ENCODE results near the gene ITGB4.

The ITGB4 gene

DNA sequence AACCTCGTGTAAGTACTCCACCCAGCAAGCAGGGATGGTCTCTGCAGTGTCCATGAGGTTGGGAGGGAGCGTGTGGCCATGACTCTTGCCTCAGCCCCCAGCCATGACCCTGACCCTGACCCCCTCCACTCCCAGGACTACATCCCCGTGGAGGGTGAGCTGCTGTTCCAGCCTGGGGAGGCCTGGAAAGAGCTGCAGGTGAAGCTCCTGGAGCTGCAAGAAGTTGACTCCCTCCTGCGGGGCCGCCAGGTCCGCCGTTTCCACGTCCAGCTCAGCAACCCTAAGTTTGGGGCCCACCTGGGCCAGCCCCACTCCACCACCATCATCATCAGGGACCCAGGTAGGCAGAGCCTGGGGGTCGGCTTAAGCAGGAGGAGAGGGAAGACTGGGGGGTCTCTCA lies 27.4 kb downstream of the ITGB4 start:
- no peak for DNase-seq (ENCODE audit: extremely low read depth, low read depth)
- TF ChIP-seq, protein P1, sequence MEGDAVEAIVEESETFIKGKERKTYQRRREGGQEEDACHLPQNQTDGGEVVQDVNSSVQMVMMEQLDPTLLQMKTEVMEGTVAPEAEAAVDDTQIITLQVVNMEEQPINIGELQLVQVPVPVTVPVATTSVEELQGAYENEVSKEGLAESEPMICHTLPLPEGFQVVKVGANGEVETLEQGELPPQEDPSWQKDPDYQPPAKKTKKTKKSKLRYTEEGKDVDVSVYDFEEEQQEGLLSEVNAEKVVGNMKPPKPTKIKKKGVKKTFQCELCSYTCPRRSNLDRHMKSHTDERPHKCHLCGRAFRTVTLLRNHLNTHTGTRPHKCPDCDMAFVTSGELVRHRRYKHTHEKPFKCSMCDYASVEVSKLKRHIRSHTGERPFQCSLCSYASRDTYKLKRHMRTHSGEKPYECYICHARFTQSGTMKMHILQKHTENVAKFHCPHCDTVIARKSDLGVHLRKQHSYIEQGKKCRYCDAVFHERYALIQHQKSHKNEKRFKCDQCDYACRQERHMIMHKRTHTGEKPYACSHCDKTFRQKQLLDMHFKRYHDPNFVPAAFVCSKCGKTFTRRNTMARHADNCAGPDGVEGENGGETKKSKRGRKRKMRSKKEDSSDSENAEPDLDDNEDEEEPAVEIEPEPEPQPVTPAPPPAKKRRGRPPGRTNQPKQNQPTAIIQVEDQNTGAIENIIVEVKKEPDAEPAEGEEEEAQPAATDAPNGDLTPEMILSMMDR (IDR thresholded peaks at IDR 0.05; ENCODE audit: low read depth, low read length) = no peak

DNA sequence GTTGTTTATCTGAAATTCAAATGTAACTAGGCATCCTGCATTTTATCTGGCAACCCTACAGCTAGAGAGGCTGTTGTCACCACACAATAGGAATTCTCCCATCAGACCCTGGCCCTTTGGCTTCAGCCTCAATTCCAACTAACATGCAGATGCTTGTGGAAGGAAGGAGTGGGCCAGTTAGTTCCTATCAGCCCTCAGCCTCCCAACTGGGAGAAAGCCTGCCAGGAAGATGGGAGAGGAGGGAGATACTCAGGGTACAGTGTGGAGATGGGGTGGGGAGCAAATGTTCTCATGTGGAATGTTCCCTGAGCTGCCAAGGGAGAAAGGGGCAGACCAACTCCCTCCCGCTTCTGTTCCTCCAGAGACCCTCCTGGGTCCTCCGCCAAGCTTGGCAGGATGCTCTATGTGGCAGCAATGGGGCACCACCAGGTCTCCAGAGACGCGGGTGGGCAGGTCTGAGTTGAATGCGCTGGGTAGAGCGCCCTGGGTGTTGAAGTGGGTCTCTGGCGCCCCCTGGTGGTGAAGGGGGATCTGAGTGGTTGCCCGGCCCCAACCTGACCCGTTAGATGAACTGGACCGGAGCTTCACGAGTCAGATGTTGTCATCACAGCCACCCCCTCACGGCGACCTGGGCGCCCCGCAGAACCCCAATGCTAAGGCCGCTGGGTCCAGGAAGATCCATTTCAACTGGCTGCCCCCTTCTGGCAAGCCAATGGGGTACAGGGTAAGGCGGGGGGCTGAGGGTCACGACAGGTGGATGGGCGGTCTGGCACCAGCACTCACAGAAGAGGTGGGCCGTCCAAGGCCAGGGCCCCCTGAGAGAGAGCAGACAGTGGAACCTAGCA lies 28.5 kb downstream of the ITGB4 start:
- no peak for DNase-seq (ENCODE audit: extremely low read depth, low read depth)
- TF ChIP-seq, protein P1 (IDR thresholded peaks at IDR 0.05; ENCODE audit: low read depth, low read length) = peak; percentile 81

DNA sequence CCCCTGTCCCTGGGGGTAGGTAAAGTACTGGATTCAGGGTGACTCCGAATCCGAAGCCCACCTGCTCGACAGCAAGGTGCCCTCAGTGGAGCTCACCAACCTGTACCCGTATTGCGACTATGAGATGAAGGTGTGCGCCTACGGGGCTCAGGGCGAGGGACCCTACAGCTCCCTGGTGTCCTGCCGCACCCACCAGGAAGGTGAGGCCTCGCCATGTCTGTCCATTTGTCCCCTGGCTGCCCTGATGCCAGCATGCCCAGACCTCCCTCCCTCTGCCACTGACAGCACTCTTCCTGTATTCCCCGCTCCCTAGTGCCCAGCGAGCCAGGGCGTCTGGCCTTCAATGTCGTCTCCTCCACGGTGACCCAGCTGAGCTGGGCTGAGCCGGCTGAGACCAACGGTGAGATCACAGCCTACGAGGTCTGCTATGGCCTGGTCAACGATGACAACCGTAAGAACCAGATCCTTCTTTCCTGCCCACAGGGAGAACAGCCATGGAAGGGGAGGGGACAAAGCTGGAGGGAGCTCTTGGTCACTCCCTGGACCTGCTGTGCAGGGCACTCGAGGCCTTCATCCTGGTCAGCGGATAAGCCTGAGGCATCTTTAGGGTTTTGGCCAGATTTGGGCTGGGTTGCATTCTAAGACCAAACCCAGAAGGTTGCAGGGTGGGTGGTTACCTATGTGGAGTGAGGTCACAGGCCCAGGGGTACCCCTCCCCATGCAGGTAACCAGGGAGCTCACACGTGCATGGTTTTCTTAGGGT lies 29.6 kb downstream of the ITGB4 start:
- TF ChIP-seq, protein P1 (IDR thresholded peaks at IDR 0.05; ENCODE audit: low read depth, low read length) = no peak
- DNase-seq (ENCODE audit: extremely low read depth, low read depth) = no peak

DNA sequence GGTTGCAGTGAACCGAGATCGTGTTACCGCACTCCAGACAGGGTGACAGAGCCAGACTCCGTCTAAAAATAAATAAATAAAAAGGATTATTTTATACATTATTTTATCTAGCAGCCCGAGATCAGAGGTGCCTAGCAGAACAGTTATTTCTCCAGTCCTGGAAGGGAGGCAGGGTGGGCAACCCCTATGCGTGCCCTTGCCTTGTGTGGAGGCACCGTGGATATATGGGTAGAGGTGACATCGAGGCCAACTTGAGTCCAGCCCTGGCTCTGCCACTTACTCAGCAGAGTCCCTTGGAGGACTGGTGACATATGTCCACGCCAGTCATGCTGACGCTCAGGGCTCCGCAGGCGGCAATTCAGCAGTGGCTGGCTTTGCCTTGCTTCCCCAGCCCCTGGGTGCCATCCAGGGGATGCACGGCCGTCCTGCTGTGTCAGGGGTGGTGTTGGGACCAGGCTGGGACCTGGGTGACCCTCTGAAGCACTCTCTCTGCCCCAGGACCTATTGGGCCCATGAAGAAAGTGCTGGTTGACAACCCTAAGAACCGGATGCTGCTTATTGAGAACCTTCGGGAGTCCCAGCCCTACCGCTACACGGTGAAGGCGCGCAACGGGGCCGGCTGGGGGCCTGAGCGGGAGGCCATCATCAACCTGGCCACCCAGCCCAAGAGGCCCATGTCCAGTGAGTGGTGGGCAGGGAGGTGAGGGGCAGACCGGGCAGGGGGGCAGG lies 30.6 kb downstream of the ITGB4 start:
- no peak for DNase-seq (ENCODE audit: extremely low read depth, low read depth)
- TF ChIP-seq, protein P1 (IDR thresholded peaks at IDR 0.05; ENCODE audit: low read depth, low read length) = no peak

DNA sequence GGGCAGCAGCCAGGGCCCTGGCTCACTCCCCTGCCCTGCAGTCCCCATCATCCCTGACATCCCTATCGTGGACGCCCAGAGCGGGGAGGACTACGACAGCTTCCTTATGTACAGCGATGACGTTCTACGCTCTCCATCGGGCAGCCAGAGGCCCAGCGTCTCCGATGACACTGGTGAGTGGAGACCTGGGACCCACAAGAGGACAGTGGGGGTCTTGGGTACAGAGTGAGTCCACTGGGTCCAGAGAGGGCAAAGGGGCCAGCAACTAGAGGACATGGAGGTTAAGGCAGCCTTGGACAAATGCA lies 31.1 kb downstream of the ITGB4 start:
- DNase-seq (ENCODE audit: extremely low read depth, low read depth) = no peak

DNA sequence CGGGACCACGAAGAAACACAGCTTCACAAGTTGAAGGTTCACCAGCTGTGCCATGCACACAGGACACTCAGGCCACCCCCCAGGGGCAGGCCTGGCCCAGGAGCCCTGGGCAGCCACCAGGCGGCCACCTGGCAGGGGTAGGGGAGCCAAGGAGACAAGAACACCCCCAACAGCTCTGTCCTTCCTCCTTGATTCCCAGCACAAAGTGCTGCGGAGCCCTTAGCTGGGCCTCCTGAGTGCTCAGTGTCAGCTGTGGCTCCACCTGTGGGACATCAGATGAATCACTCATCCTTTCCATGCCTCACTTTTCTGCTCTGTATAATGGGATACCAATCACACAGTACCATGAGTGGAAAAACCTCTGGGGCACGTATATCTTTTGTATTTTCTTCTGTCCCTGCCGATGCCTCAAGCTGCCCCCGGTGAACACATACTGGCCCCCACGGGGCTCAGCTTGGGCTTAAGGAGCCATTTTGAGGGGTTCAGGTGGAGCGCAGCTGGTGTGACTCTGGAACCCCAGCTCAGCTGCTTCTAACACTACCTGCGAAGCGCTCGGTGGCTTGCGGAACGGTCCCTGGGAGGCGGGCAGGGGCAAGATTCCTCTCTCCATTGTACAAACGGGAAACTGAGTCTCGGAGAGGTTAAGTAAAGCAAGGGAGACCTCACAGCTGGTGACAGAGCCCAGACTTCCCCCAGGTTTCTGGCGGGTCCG lies 31.7 kb downstream of the ITGB4 start:
- TF ChIP-seq, protein P1 (IDR thresholded peaks at IDR 0.05; ENCODE audit: low read depth, low read length) = no peak
- DNase-seq (ENCODE audit: extremely low read depth, low read depth) = no peak

More for the DNA sequence above, 31.1 kb downstream of the ITGB4 start:
- TF ChIP-seq, protein P1 (IDR thresholded peaks at IDR 0.05; ENCODE audit: low read depth, low read length) = no peak
